Measurements from ENCODE around the gene ATOH8. TPM values are rescaled to one million over a fixed set of nuclear protein-coding genes. Genes with fewer than 3 reads are reported as not detected.

The ATOH8 gene
- total RNA-seq, 3 donors from 2014 or later, result 20.8 to 167 (median 46.2) TPM

- no peak overlapping the region for H3K4me3 ChIP-seq
- no peak for DNase-seq (ENCODE audit: low spot score in 2 of 2)
- no peaks in the 10 kb centered on the region for H3K36me3 ChIP-seq
- peaks cover 8 to 10% of the 10 kb centered on the region in 2 donors for H3K4me1 ChIP-seq
- H3K9me3 ChIP-seq, result no peaks in the 10 kb centered on the region
- no peaks in the 10 kb centered on the region for H3K27me3 ChIP-seq
- intact Hi-C loops (cut with DNase I; ENCODE audit: low total_unique reads), result no loop called here
- peak overlapping the region; percentile 75 for H3K27ac ChIP-seq
- TF ChIP-seq POLR2AphosphoS5 (IDR thresholded peaks at IDR 0.05) (no peak), POLR2A (IDR thresholded peaks at IDR 0.05) (no peak), CTCF (IDR thresholded peaks at IDR 0.05) (no peak)
These were observed 17.1 kb upstream of the ATOH8 start for GRCh38 chr2:85736456-85737355.

- peaks cover 10 to 16% of the 10 kb centered on the region in 2 donors for H3K4me1 ChIP-seq
- intact Hi-C loops (cut with DNase I; ENCODE audit: low total_unique reads), result no loop called here
- DNase-seq (ENCODE audit: low spot score in 2 of 2), result peak; percentile 65 to 88
These were observed 16.3 kb upstream of the ATOH8 start for GRCh38 chr2:85737481-85737880.

GRCh38 chr2:85737961-85738360 is 15.8 kb upstream of the ATOH8 start:
- no peaks in the 10 kb centered on the region for H3K27me3 ChIP-seq
- intact Hi-C loops (cut with DNase I; ENCODE audit: low total_unique reads), result no loop called here
- no peak overlapping the region for H3K4me3 ChIP-seq
- peaks cover 12 to 19% of the 10 kb centered on the region in 2 donors for H3K4me1 ChIP-seq
- no peaks in the 10 kb centered on the region for H3K9me3 ChIP-seq
- TF ChIP-seq POLR2A (IDR thresholded peaks at IDR 0.05) (no peak), CTCF (IDR thresholded peaks at IDR 0.05) (no peak), POLR2AphosphoS5 (IDR thresholded peaks at IDR 0.05) (no peak)
- no peaks in the 10 kb centered on the region for H3K36me3 ChIP-seq
- peak overlapping the region; percentile 75 to 84 for H3K27ac ChIP-seq
- DNase-seq (ENCODE audit: low spot score in 2 of 2), result no peak

More at GRCh38 chr2:85737481-85737880, 16.3 kb upstream of the ATOH8 start:
- H3K27me3 ChIP-seq, result no peaks in the 10 kb centered on the region
- no peak overlapping the region for H3K4me3 ChIP-seq
- no peaks in the 10 kb centered on the region for H3K36me3 ChIP-seq
- TF ChIP-seq CTCF (IDR thresholded peaks at IDR 0.05), result no peak
- peak; percentile 80 to 93 (median 92) for TF ChIP-seq POLR2AphosphoS5 (IDR thresholded peaks at IDR 0.05)
- TF ChIP-seq POLR2A (IDR thresholded peaks at IDR 0.05), result no peak
- peak overlapping the region; percentile 75 to 84 for H3K27ac ChIP-seq
- no peaks in the 10 kb centered on the region for H3K9me3 ChIP-seq

- no peak overlapping the region for H3K4me3 ChIP-seq
- DNase-seq (ENCODE audit: low spot score in 2 of 2), result no peak
- no peaks in the 10 kb centered on the region for H3K36me3 ChIP-seq
- H3K27ac ChIP-seq, result peak overlapping the region in 1 of 2 donors; percentile 97
- TF ChIP-seq POLR2AphosphoS5 (IDR thresholded peaks at IDR 0.05), result no peak
- no peak for TF ChIP-seq POLR2A (IDR thresholded peaks at IDR 0.05)
- TF ChIP-seq CTCF (IDR thresholded peaks at IDR 0.05), result no peak
- intact Hi-C loops (cut with DNase I; ENCODE audit: low total_unique reads), result no loop called here
- H3K27me3 ChIP-seq, result no peaks in the 10 kb centered on the region
- H3K4me1 ChIP-seq, result peaks cover 18 to 33% of the 10 kb centered on the region in 2 donors
- no peaks in the 10 kb centered on the region for H3K9me3 ChIP-seq
These were observed 13.6 kb upstream of the ATOH8 start for GRCh38 chr2:85740193-85740592.

GRCh38 chr2:85741211-85741832 is 12.5 kb upstream of the ATOH8 start:
- intact Hi-C loops (cut with DNase I; ENCODE audit: low total_unique reads), result no loop called here
- no peaks in the 10 kb centered on the region for H3K9me3 ChIP-seq
- peaks cover 18 to 38% of the 10 kb centered on the region in 2 donors for H3K4me1 ChIP-seq
- H3K36me3 ChIP-seq, result no peaks in the 10 kb centered on the region
- DNase-seq (ENCODE audit: low spot score in 2 of 2), result peak; percentile 62 to 79
- no peak for TF ChIP-seq POLR2AphosphoS5 (IDR thresholded peaks at IDR 0.05)
- TF ChIP-seq POLR2A (IDR thresholded peaks at IDR 0.05), result no peak
- TF ChIP-seq CTCF (IDR thresholded peaks at IDR 0.05), result no peak
- no peaks in the 10 kb centered on the region for H3K27me3 ChIP-seq
- peak overlapping the region; percentile 95 to 97 for H3K27ac ChIP-seq
- peak overlapping the region in 1 of 3 donors; percentile 13 for H3K4me3 ChIP-seq
